ENCODE data around the gene IFNG.

The IFNG gene

GRCh38 chr12:68157380-68157779 lies 2.2 kb downstream of the IFNG start:
- no peak overlapping the region for H3K27ac ChIP-seq (replicated peaks)
- H3K27me3 ChIP-seq (ENCODE audit: insufficient read depth, poor library complexity, severe bottlenecking): peaks cover 4% of the 10 kb centered on the region
- TF ChIP-seq POLR2AphosphoS5 (IDR thresholded peaks at IDR 0.05; ENCODE audit: low read depth) (no peak), REST (IDR thresholded peaks at IDR 0.05; ENCODE audit: insufficient replicate concordance, low read depth) (no peak), CTCF (IDR thresholded peaks at IDR 0.05; ENCODE audit: insufficient read depth, low read length) (no peak), SPI1 (IDR thresholded peaks at IDR 0.05; ENCODE audit: borderline replicate concordance, low read depth) (no peak), GABPA (IDR thresholded peaks at IDR 0.05; ENCODE audit: low read depth) (no peak)
- no peak for DNase-seq (ENCODE audit: low read depth in 1 of 2, low spot score in 1 of 2)
- no peak overlapping the region for H3K4me3 ChIP-seq (replicated peaks; ENCODE audit: insufficient read depth, low read length)

GRCh38 chr12:68156636-68157035 lies 2.9 kb downstream of the IFNG start:
- Histone ChIP-seq H3K27ac (replicated peaks) (no peak overlapping the region), H3K27me3 (ENCODE audit: insufficient read depth, poor library complexity, severe bottlenecking) (peaks cover 3% of the 10 kb centered on the region), H3K4me3 (replicated peaks; ENCODE audit: insufficient read depth, low read length) (no peak overlapping the region)
- DNase-seq (ENCODE audit: low read depth in 1 of 2, low spot score in 1 of 2): no peak
- no peak for TF ChIP-seq GABPA (IDR thresholded peaks at IDR 0.05; ENCODE audit: low read depth)
- TF ChIP-seq REST (IDR thresholded peaks at IDR 0.05; ENCODE audit: insufficient replicate concordance, low read depth): no peak
- TF ChIP-seq POLR2AphosphoS5 (IDR thresholded peaks at IDR 0.05; ENCODE audit: low read depth): no peak

GRCh38 chr12:68154779-68155178 lies 4.8 kb downstream of the IFNG start:
- TF ChIP-seq CTCF (IDR thresholded peaks at IDR 0.05; ENCODE audit: insufficient read depth, low read length): no peak
- no peak for TF ChIP-seq REST (IDR thresholded peaks at IDR 0.05; ENCODE audit: insufficient replicate concordance, low read depth)
- TF ChIP-seq POLR2AphosphoS5 (IDR thresholded peaks at IDR 0.05; ENCODE audit: low read depth): no peak
- TF ChIP-seq SPI1 (IDR thresholded peaks at IDR 0.05; ENCODE audit: borderline replicate concordance, low read depth): no peak
- no peak for TF ChIP-seq GABPA (IDR thresholded peaks at IDR 0.05; ENCODE audit: low read depth)
- Histone ChIP-seq H3K4me3 (replicated peaks; ENCODE audit: insufficient read depth, low read length) (no peak overlapping the region), H3K27me3 (ENCODE audit: insufficient read depth, poor library complexity, severe bottlenecking) (peaks cover 3% of the 10 kb centered on the region), H3K27ac (replicated peaks) (no peak overlapping the region)
- DNase-seq (ENCODE audit: low read depth in 1 of 2, low spot score in 1 of 2): no peak
